ENCODE measurements around the gene DCC.

The DCC gene

GRCh38 chr18:52588931-52589330 is 248.9 kb downstream of the DCC start:
- no peak for DNase-seq (ENCODE audit: low read depth)

DNA sequence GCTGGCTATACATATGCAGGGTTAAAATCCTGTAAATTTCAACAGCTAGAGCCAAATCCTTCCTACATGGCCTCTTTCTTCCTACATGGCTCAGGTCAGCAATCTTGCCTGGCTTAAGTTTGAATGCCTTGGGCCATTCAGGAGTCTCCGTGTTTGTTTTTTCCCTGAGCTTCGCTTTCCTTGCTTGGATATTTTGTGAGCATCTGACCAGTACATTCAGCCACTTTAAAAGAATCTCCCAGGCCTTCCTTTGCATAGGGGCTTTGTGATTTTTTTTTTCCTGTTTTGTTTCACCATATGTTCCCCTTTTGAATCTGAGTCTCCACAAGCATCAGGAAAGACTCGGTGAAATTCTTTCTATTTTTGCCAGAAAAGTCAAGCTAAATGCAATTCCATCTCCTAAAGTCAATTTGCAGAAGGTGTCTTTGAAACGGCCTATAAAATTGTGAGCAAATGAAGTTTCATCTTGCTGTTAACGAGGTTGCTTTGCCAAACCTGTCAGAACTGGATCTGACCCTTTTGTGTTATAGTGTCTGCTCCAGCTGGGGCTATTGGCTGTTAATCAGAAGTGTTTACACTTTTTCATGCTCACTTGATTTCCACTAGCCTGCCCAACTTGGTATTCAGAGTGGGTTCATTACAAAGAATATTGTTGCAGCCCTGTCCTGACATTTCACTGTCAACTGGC is 256.9 kb downstream of the DCC start:
- DNase-seq (ENCODE audit: low read depth): no peak

DNA sequence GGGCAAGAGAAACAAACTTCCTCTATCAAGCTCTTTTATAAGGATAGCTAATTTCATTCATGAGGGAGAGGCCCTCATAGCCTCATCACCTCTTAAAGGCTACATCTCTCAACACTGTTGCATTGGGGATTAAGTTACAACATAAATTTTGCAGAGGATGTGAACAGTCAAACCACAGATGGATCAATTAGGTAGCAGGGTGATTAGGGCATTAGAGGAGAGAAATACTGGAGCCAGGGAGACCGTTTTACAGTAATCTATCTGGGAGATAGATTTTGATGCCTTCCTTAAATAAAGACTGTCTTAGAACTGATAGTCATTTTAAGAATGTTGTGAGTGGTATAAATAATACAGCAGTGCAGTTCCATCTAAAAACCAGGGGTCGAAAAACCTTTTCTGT is 258.9 kb downstream of the DCC start:
- no peak for DNase-seq (ENCODE audit: low read depth)

DNA sequence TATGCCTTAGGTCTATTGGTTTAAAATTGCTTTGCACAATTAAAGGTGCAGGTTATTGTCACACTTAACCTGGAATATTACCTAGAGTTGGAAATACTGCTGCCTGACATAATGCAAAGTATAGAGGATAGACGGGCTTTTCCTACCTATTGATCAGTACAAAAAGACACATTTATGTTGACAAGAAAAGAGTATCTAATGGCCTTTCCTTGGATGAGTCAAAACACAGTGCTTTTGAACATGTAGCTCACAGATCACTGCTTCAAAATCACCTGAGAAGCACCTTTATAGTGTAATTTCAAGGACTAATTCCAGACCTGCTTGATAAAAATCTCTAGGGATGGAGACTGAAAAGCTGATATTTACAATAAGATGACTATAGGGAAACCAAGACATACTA is 262.8 kb downstream of the DCC start:
- DNase-seq (ENCODE audit: low read depth): no peak

- no peak for DNase-seq (ENCODE audit: low read depth)
Observed at GRCh38 chr18:52605345-52605744, 265.3 kb downstream of the DCC start.

DNA sequence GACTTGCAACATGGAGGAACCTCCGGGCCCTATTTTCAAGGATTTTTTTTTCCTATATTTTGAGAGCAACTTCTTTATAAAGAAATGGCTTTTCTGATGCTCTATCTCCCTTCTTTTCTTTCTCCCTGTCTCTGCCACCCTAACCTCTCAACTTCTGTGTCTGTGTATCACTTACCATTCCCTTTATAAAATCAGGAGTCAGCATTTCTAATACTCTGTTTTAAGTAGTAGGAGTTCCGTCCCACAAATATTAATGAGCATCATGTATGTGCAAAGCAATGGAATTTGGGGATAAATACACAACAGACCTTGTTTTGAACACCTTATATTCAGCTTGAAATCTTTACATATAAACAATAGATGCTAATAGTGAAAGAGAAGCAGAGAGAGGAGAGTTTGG is 268.0 kb downstream of the DCC start:
- DNase-seq (ENCODE audit: low read depth): no peak

GRCh38 chr18:52610451-52611115 is 270.6 kb downstream of the DCC start:
- no peak for DNase-seq (ENCODE audit: low read depth)

GRCh38 chr18:52612406-52612805 is 272.4 kb downstream of the DCC start:
- no peak for DNase-seq (ENCODE audit: low read depth)

DNA sequence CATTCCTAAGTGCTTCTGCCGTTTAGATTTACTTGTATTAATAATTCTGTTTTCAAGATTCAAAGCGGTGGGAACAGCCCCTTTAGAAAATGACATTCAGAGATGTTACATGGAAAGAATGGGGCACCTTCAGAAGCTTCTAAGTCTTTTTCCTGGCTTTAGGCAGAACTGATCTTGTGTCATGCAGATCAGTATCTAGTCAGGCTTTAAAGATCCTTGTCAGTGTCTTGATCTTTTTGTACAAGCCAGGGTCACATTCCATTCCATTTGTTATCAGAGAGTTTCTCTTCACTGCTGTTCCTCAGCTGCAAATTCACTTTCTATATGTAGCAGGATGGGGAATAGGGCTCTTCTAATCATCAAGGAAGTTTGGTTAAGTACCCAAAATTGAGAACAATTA is 275.3 kb downstream of the DCC start:
- no peak for DNase-seq (ENCODE audit: low read depth)

- no peak for DNase-seq (ENCODE audit: low read depth)
Observed at GRCh38 chr18:52615943-52616342, 275.9 kb downstream of the DCC start.

DNA sequence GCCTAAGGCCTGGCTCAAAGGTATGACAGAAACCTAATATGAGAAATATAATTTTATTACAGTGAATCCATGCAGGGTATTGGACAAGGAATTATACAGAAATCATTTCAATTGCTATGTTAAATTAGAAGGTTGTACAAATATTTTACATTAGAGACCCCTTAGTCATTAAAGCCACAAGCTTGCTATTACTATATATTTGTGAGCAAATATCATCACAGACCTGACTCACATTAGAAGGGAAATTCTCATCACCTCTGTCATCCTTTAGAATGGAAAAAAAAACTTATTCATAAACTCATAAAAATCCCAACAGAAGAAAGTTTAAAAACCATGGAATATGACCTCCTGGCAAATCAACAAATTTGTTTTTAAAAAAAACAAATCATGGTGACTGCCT is 277.9 kb downstream of the DCC start:
- no peak for DNase-seq (ENCODE audit: low read depth)

DNA sequence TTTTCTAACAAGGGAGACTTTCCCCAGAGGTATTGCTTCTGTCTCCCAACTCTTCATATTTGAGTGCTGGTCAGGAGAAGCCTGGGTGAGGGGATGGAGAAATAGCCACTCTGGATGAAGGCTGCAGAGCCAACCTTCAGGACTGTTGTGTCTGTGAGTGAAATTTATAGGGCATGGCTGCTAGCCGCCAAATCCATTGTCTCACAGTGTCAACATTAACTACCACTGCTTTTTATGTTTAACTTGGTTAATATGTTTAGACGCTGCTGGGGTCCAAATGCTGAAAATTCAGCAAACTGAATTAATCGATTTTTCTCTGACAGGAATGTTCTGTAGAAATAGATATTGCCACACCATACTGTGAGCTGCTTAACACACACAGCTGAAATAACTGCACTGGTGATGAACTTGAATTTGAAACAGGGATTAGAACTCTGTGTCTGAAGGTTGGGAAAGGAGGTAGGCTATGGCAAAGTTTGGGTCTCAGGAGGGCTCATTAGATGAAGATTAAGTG is 281.0 kb downstream of the DCC start:
- no peak for DNase-seq (ENCODE audit: low read depth)

DNA sequence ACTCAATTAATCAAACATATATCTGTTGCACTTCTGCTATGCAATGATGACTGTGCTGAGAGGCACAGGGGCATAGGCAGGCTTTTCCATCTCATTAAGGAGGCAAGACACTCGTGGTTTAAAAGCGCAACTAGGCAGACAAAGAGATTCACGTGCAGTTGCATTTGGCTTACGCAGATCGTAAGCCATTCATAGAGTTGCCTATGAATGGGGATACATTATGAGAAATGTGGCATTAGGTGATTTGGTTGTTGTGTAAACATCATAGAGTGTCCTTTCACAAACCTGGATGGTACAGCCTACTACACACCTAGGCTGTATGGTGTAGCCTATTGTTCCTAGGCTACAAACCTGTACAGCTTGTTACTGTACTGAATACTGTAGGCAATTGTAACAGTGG is 284.7 kb downstream of the DCC start:
- DNase-seq (ENCODE audit: low read depth): no peak

- no peak for DNase-seq (ENCODE audit: low read depth)
Observed at GRCh38 chr18:52636536-52636935, 296.5 kb downstream of the DCC start.

GRCh38 chr18:52648201-52648600 is 308.2 kb downstream of the DCC start:
- no peak for DNase-seq (ENCODE audit: low read depth)

DNA sequence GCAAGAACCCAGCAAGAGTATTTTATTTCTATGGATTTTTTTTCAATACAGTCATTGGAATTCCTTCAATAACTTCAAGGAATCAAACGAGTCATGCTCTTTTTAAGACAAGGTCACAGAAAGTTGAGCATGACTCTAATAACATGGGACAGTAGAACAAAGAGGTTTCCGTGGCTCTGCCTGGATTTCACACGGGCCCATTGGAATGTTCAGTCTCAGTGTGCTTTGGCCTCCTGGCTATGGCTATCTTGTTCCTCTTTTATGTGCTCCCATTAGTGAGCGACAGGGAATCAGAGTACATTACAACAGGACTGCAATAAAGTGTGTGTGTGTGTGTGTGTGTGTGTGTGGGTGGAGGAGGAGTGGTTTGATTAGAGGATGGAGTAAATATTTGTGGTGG is 312.4 kb downstream of the DCC start:
- no peak for DNase-seq (ENCODE audit: low read depth)

GRCh38 chr18:52657043-52657805 is 317.2 kb downstream of the DCC start:
- DNase-seq (ENCODE audit: low read depth): no peak

GRCh38 chr18:52667463-52668065 is 327.6 kb downstream of the DCC start:
- DNase-seq (ENCODE audit: low read depth): no peak

DNA sequence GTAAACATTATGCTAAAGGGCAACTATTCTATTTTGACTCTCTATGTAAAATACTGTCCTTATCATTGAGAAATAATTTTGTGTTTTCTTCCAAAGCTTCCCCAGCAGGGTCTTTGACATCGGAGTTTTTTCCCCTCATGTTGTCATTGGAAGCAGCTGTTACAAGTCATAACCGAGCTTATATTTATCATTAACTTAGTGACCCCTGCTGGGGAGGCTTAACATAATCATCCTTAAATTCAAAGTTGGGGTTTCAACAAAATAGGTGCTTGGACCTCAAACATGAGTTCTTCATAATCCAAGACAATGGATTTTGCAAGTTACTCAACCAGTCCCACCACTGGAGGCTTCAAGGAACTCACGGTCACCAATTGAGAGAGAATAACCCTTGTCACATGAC is 330.9 kb downstream of the DCC start:
- DNase-seq (ENCODE audit: low read depth): no peak

- DNase-seq (ENCODE audit: low read depth): no peak
Observed at GRCh38 chr18:52678034-52678433, 338.0 kb downstream of the DCC start.

DNA sequence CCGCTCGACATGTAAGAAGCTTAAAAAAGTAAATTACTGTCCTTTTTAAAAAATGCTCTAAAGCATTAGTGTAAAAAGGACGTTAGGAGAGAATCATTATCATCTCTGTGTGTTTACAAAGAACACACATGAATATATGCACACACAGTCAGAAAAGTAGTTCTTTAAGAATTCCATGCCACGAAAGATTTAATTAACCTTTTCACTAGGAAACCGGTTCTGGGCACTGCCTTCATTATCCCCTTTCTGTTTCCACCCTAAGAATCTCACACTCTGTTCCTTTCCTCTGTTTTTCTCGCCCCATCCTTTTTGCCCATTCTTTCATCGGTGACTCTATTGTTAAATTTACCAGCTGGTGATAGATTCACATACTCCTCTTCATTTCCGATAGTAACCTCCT is 338.6 kb downstream of the DCC start:
- no peak for DNase-seq (ENCODE audit: low read depth)

DNA sequence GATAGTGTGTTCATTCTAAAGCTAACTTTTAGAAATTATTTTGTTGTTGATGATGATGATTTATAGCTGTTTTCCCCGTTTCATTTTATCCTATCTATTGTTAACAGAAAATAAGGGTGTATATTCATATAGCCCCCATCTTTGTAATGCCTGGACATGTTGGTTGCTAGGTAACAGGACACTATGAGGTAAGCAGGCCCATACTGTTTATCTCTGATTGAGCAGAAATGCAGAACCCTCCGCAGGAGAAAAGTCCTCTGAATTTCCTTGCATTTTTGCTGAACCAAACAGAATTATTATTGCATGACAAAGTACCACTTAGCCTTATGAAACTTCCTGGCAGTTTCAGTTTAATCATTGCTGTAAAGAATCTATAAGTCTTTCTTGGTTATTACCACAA is 339.4 kb downstream of the DCC start:
- DNase-seq (ENCODE audit: low read depth): no peak

DNA sequence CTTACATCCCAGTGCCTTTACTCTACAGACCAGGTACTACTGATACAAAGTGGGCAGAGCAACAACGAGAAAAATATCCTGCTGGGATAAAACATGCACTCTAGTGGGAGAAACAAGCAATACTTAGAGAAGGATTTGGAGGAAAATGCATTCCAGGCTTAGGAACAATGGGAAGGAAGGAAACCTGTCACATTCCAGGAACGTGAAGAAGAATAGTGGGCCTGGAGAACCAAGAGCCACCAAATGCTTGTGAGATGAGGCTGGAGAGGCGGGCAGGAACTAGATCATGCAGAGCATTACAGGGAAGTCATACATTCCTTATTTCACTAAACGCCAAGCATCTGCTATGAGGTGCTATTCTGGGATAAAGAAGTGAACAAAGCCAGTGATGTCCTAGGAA is 342.3 kb downstream of the DCC start:
- no peak for DNase-seq (ENCODE audit: low read depth)

Data from iris pigment epithelial cell (primary cell).